ENCODE data around the gene OR8J3. TPM values are rescaled to one million over a fixed set of nuclear protein-coding genes. Genes with fewer than 3 reads are reported as not detected.

Gene OR8J3
- total RNA-seq, 2 experiments from 2014 or later, result not detected

- Histone ChIP-seq H3K4me1 (ENCODE audit: insufficient read depth, low read length, poor library complexity, severe bottlenecking) (no peaks in the 10 kb centered on the region), H4K20me1 (ENCODE audit: insufficient read depth, low read length) (no peaks in the 10 kb centered on the region), H3K36me3 (ENCODE audit: insufficient read depth, low read length) (no peaks in the 10 kb centered on the region), H3K9me3 (ENCODE audit: low read length) (peaks cover 5% of the 10 kb centered on the region; the same call in 1 of the 2 replicates), H3K27ac (ENCODE audit: low read depth, low read length, poor library complexity, severe bottlenecking) (no peak overlapping the region), H3K9me2 (ENCODE audit: insufficient read depth, low read length) (no peaks in the 10 kb centered on the region), H3K79me2 (ENCODE audit: insufficient read depth, low read depth, low read length) (no peaks in the 10 kb centered on the region), H3K4me2 (ENCODE audit: low read length) (no peak overlapping the region), H2AFZ (ENCODE audit: low read length) (no peak overlapping the region), H3K4me3 (ENCODE audit: low read depth, low read length, poor library complexity, severe bottlenecking) (no peak overlapping the region)
- CTCF ChIA-PET (ENCODE audit: unreplicated experiment), result no interaction called here
- no peak for DNase-seq (ENCODE audit: low spot score)
- TF ChIP-seq EZH2phosphoT487 (IDR thresholded peaks at IDR 0.05; ENCODE audit: borderline replicate concordance, low read depth, low read length) (no peak), CTCF (conservative IDR thresholded peaks at IDR 0.05; ENCODE audit: low read length) (no peak)
- POLR2A ChIA-PET, result no interaction called here
- intact Hi-C loops (cut with micrococcal nuclease; ENCODE audit: unreplicated experiment), result no loop called here
- no TSS peak for BruUV-seq (replicated peaks)
Observed at GRCh38 chr11:56183459-56183858, 43.5 kb upstream of the OR8J3 start.

- Histone ChIP-seq H3K4me2 (ENCODE audit: low read length) (no peak within 1 kb of the TSS), H3K36me3 (ENCODE audit: insufficient read depth, low read length) (no peaks in the 10 kb centered on the region), H2AFZ (ENCODE audit: low read length) (no peak within 1 kb of the TSS), H3K27ac (ENCODE audit: low read depth, low read length, poor library complexity, severe bottlenecking) (no peak within 1 kb of the TSS), H3K9me2 (ENCODE audit: insufficient read depth, low read length) (no peaks in the 10 kb centered on the region), H4K20me1 (ENCODE audit: insufficient read depth, low read length) (no peaks in the 10 kb centered on the region), H3K4me1 (ENCODE audit: insufficient read depth, low read length, poor library complexity, severe bottlenecking) (no peaks in the 10 kb centered on the region), H3K9me3 (ENCODE audit: low read length) (peaks cover 5% of the 10 kb centered on the region; the same call in 1 of the 2 replicates), H3K4me3 (ENCODE audit: low read depth, low read length, poor library complexity, severe bottlenecking) (no peak within 1 kb of the TSS), H3K79me2 (ENCODE audit: insufficient read depth, low read depth, low read length) (no peaks in the 10 kb centered on the region)
- intact Hi-C loops (cut with micrococcal nuclease; ENCODE audit: unreplicated experiment), result no loop called here
- ChIA-PET POLR2A (no interaction called here), CTCF (ENCODE audit: unreplicated experiment) (no interaction called here)
- no peak for DNase-seq (ENCODE audit: low spot score)
- no peak for TF ChIP-seq EZH2phosphoT487 (IDR thresholded peaks at IDR 0.05; ENCODE audit: borderline replicate concordance, low read depth, low read length)
- TF ChIP-seq CTCF (conservative IDR thresholded peaks at IDR 0.05; ENCODE audit: low read length), result no peak
- BruUV-seq (replicated peaks), result no TSS peak
Observed at GRCh38 chr11:56176318-56176717, 36.3 kb upstream of the OR8J3 start, which contains the start of gene OR5J2. OR5J2 (plus strand) TSS chr11:56176618; CDS start chr11:56176618, 0 bp downstream.

GRCh38 chr11:56172256-56172830 lies 32.3 kb upstream of the OR8J3 start:
- H3K9me2 ChIP-seq (ENCODE audit: insufficient read depth, low read length), result no peaks in the 10 kb centered on the region
- no peaks in the 10 kb centered on the region for H4K20me1 ChIP-seq (ENCODE audit: insufficient read depth, low read length)
- no peaks in the 10 kb centered on the region for H3K36me3 ChIP-seq (ENCODE audit: insufficient read depth, low read length)
- H3K4me3 ChIP-seq (ENCODE audit: low read depth, low read length, poor library complexity, severe bottlenecking), result no peak overlapping the region
- no peaks in the 10 kb centered on the region for H3K4me1 ChIP-seq (ENCODE audit: insufficient read depth, low read length, poor library complexity, severe bottlenecking)
- no TSS peak for BruUV-seq (replicated peaks)
- CTCF ChIA-PET (ENCODE audit: unreplicated experiment), result no interaction called here
- no peak overlapping the region for H3K27ac ChIP-seq (ENCODE audit: low read depth, low read length, poor library complexity, severe bottlenecking)
- no peak for DNase-seq (ENCODE audit: low spot score)
- H3K4me2 ChIP-seq (ENCODE audit: low read length), result no peak overlapping the region
- no peaks in the 10 kb centered on the region for H3K79me2 ChIP-seq (ENCODE audit: insufficient read depth, low read depth, low read length)
- intact Hi-C loops (cut with micrococcal nuclease; ENCODE audit: unreplicated experiment), result no loop called here
- H3K9me3 ChIP-seq (ENCODE audit: low read length), result no peaks in the 10 kb centered on the region
- TF ChIP-seq EZH2phosphoT487 (IDR thresholded peaks at IDR 0.05; ENCODE audit: borderline replicate concordance, low read depth, low read length) (no peak), CTCF (conservative IDR thresholded peaks at IDR 0.05; ENCODE audit: low read length) (no peak)
- POLR2A ChIA-PET, result no interaction called here
- H2AFZ ChIP-seq (ENCODE audit: low read length), result no peak overlapping the region
